ENCODE results near the gene MAP4K1. TPM values are rescaled to one million over a fixed set of nuclear protein-coding genes. Genes with fewer than 3 reads are reported as not detected.
A peak's percentile ranks its signal among the peaks of the same experiment; 100 is the strongest.

Gene MAP4K1
- total RNA-seq, 4 donors from 2014 or later, result 0.31 to 0.97 (median 0.78) TPM; not detected in 1

GRCh38 chr19:38665219-38665931 is 47.6 kb upstream of the MAP4K1 start:
- intact Hi-C loops (cut with DNase I; ENCODE audit: low total_unique reads) (loop anchor here (10.0 kb wide), 1 partner anchor 1599 kb away; no protein-coding TSS in a partner anchor), in situ Hi-C loops (cut with MboI; ENCODE audit: low sequenced_read_pairs in 4 of 4) (loop anchor here in 1 of 4 donors (25.0 kb wide), 1 partner anchor 1147 kb away; no protein-coding TSS in a partner anchor)
- no peaks in the 10 kb centered on the region for H3K9me3 ChIP-seq
- TF ChIP-seq CTCF (IDR thresholded peaks at IDR 0.05 in 4 of 5, conservative IDR thresholded peaks at IDR 0.05 in 1 of 5) (no peak), POLR2A (IDR thresholded peaks at IDR 0.05) (no peak)
- peak overlapping the region; percentile 98 to 100 (median 99) for H3K27ac ChIP-seq
- peaks cover 99 to 100% of the 10 kb centered on the region in 2 donors for H3K4me1 ChIP-seq
- no peaks in the 10 kb centered on the region for H3K27me3 ChIP-seq
- H3K4me3 ChIP-seq, result peak overlapping the region in 2 of 4 donors; percentile 20 to 36
- DNase-seq (no peak), ATAC-seq (no peak)
- H3K36me3 ChIP-seq, result no peaks in the 10 kb centered on the region

- no peak for DNase-seq
- peak in 1 of 2 donors; percentile 9 for ATAC-seq
- intact Hi-C loops (cut with DNase I; ENCODE audit: low total_unique reads) (loop anchor here (10.0 kb wide), 1 partner anchor 1600 kb away; no protein-coding TSS in a partner anchor), in situ Hi-C loops (cut with MboI; ENCODE audit: low sequenced_read_pairs in 4 of 4) (loop anchor here in 1 of 4 donors (25.0 kb wide), 1 partner anchor 1148 kb away; no protein-coding TSS in a partner anchor)
- Histone ChIP-seq H3K4me1 (peaks cover 99 to 100% of the 10 kb centered on the region in 2 donors), H3K27me3 (no peaks in the 10 kb centered on the region), H3K9me3 (no peaks in the 10 kb centered on the region), H3K4me3 (peak overlapping the region; percentile 20 to 41 (median 32)), H3K36me3 (no peaks in the 10 kb centered on the region), H3K27ac (peak overlapping the region; percentile 98 to 100 (median 99))
- TF ChIP-seq CTCF (IDR thresholded peaks at IDR 0.05 in 4 of 5, conservative IDR thresholded peaks at IDR 0.05 in 1 of 5), result no peak
- peak; percentile 18 to 25 for TF ChIP-seq POLR2A (IDR thresholded peaks at IDR 0.05)
These were observed 46.9 kb upstream of the MAP4K1 start for GRCh38 chr19:38664503-38665211.

GRCh38 chr19:38663957-38664502 is 46.3 kb upstream of the MAP4K1 start:
- H3K9me3 ChIP-seq, result no peaks in the 10 kb centered on the region
- no peak for TF ChIP-seq CTCF (IDR thresholded peaks at IDR 0.05 in 4 of 5, conservative IDR thresholded peaks at IDR 0.05 in 1 of 5)
- TF ChIP-seq POLR2A (IDR thresholded peaks at IDR 0.05), result peak; percentile 68 to 75
- peaks cover 99 to 100% of the 10 kb centered on the region in 2 donors for H3K4me1 ChIP-seq
- DNase-seq (peak; percentile 80 to 87), ATAC-seq (peak; percentile 51 to 67)
- H3K27ac ChIP-seq, result peak overlapping the region; percentile 98 to 100 (median 99)
- in situ Hi-C loops (cut with MboI; ENCODE audit: low sequenced_read_pairs in 4 of 4) (loop anchor here in 1 of 4 donors (25.0 kb wide), 1 partner anchor 1148 kb away; no protein-coding TSS in a partner anchor), intact Hi-C loops (cut with DNase I; ENCODE audit: low total_unique reads) (loop anchor here (10.0 kb wide), 1 partner anchor 1601 kb away; no protein-coding TSS in a partner anchor)
- no peaks in the 10 kb centered on the region for H3K36me3 ChIP-seq
- H3K4me3 ChIP-seq, result peak overlapping the region; percentile 28 to 42 (median 38)
- H3K27me3 ChIP-seq, result no peaks in the 10 kb centered on the region

DNA sequence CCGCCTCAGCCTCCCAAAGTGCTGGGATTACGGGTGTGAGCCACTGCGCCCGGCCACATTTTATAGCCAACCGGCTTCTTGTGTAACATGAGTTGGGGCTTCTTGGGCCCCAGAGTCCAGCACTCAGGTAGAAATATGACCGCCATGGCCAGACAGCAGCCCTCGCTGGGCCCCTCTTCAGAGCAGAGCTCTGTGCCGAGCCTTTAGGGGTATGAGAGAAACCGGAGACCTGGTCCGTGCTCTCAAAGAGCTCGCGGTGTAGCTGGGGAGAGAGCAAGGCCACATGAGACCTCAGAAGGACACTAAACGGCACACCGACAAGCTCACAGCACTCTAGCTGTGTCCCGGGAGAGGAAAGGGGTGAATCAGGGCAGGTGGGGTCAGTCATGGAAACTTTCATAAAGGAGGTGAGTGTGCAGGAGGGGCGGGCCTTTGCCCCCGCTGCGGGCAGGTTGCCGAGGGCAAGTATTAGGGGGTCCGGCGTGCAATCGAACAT is 45.5 kb upstream of the MAP4K1 start:
- DNase-seq (peak in 1 of 2 donors; percentile 67), ATAC-seq (peak in 1 of 2 donors; percentile 23)
- no peak for TF ChIP-seq CTCF (IDR thresholded peaks at IDR 0.05 in 4 of 5, conservative IDR thresholded peaks at IDR 0.05 in 1 of 5)
- peak; percentile 18 to 35 for TF ChIP-seq POLR2A (IDR thresholded peaks at IDR 0.05)
- Histone ChIP-seq H3K4me1 (peaks cover 98 to 99% of the 10 kb centered on the region in 2 donors), H3K27ac (peak overlapping the region; percentile 98 to 100 (median 99)), H3K27me3 (no peaks in the 10 kb centered on the region), H3K4me3 (peak overlapping the region; percentile 28 to 42 (median 38)), H3K36me3 (no peaks in the 10 kb centered on the region), H3K9me3 (no peaks in the 10 kb centered on the region)
- intact Hi-C loops (cut with DNase I; ENCODE audit: low total_unique reads), result loop anchor here (10.0 kb wide), 1 partner anchor 1602 kb away; no protein-coding TSS in a partner anchor
- in situ Hi-C loops (cut with MboI; ENCODE audit: low sequenced_read_pairs in 4 of 4), result loop anchor here in 1 of 4 donors (25.0 kb wide), 1 partner anchor 1149 kb away; no protein-coding TSS in a partner anchor

All from gastrocnemius medialis (tissue), 4 donors.